D721Med (cell line): ENCODE results near the gene ESYT1.

Experiments used
- DNase-seq: peaks from one replicate; pipeline ENCODE4 v3.0.0; 2011; ENCODE audit warnings: low spot score; ENCODE audit not compliant: insufficient read length
- FAIRE-seq: peaks from 2 replicates; lab custom pipeline; 2011; peaks lifted over from hg19 to GRCh38; lab: Jason Lieb, UNC
- CTCF ChIP-seq: IDR thresholded peaks from 2 replicates; pipeline ENCODE4 v1.5.1; 2012; ENCODE audit warnings: mild to moderate bottlenecking, control low read depth; ENCODE audit not compliant: insufficient read depth; ENCODE audit errors: missing control alignments

Gene ESYT1

GRCh38 chr12:56104109-56104814, 23.8 kb upstream of the ESYT1 start, which contains the start of gene PA2G4:
Gene PA2G4 (plus strand): TSS chr12:56104559. CDS start chr12:56104738, 179 bp downstream.
- no peak for TF ChIP-seq CTCF
- no peak for FAIRE-seq

GRCh38 chr12:56104815-56105608, 23.1 kb upstream of the ESYT1 start:
- no peak for DNase-seq
- no peak for FAIRE-seq
- TF ChIP-seq CTCF = no peak

More at GRCh38 chr12:56104109-56104814, 23.8 kb upstream of the ESYT1 start, which contains the start of gene PA2G4:
- peak; percentile 80 for DNase-seq

- FAIRE-seq (no peak), DNase-seq (no peak)
- TF ChIP-seq CTCF = no peak
Observed at GRCh38 chr12:56105609-56105902, 22.5 kb upstream of the ESYT1 start.

GRCh38 chr12:56107242-56107641, 20.8 kb upstream of the ESYT1 start:
- TF ChIP-seq CTCF = no peak
- FAIRE-seq = no peak
- DNase-seq = no peak

- no peak for TF ChIP-seq CTCF
- no peak for DNase-seq
- FAIRE-seq = no peak
Observed at GRCh38 chr12:56110571-56110970, 17.5 kb upstream of the ESYT1 start.

GRCh38 chr12:56114084-56114483, 14.0 kb upstream of the ESYT1 start:
- TF ChIP-seq CTCF = no peak
- FAIRE-seq (no peak), DNase-seq (no peak)

- FAIRE-seq (no peak), DNase-seq (no peak)
- TF ChIP-seq CTCF = no peak
Observed at GRCh38 chr12:56115329-56115728, 12.7 kb upstream of the ESYT1 start.
